Immature natural killer cell (primary cell): ENCODE measurements around the gene CLDN22. TPM values are rescaled to one million over a fixed set of nuclear protein-coding genes. Genes with fewer than 3 reads are reported as not detected.

Experiments
- DNase-seq, 3 donors: peaks; one replicate each; pipeline ENCODE4 v3.0.0; 2022; ENCODE audit warnings: mixed read lengths in 1 of 3
- H3K27ac Mint-ChIP-seq, 6 donors: one replicate each; pipeline ENCODE4 v1.8.0; 2020; ENCODE audit warnings: mixed read lengths in 6 of 6, mild to moderate bottlenecking in 5 of 6, inconsistent platforms in 4 of 6, moderate library complexity in 3 of 6
- H3K27me3 Mint-ChIP-seq, 3 donors: one replicate each; pipeline ENCODE4 v1.8.0; 2020 to 2021; ENCODE audit warnings: low read depth in 3 of 3, mild to moderate bottlenecking in 3 of 3, mixed read lengths in 3 of 3, moderate library complexity in 3 of 3, inconsistent platforms in 1 of 3
- H3K36me3 Mint-ChIP-seq, 3 donors: one replicate each; pipeline ENCODE4 v1.8.0; 2020; ENCODE audit warnings: mixed read lengths in 3 of 3, inconsistent platforms in 2 of 3, mild to moderate bottlenecking in 2 of 3
- H3K4me1 Mint-ChIP-seq, 2 donors: one replicate each; pipeline ENCODE4 v1.8.0; 2020; ENCODE audit warnings: inconsistent platforms in 2 of 2, mild to moderate bottlenecking in 2 of 2, mixed read lengths in 2 of 2, moderate library complexity in 1 of 2
- H3K4me3 Mint-ChIP-seq, 5 donors: one replicate each; pipeline ENCODE4 v1.8.0; 2020; ENCODE audit warnings: mild to moderate bottlenecking in 5 of 5, mixed read lengths in 5 of 5, inconsistent platforms in 3 of 5, moderate library complexity in 3 of 5
- H3K9me3 Mint-ChIP-seq, 6 donors: one replicate each; pipeline ENCODE4 v1.8.0; 2020; ENCODE audit warnings: mild to moderate bottlenecking in 6 of 6, mixed read lengths in 6 of 6, inconsistent platforms in 4 of 6, moderate library complexity in 3 of 6
- polyA plus RNA-seq, 3 donors: library from polyadenylated mRNA; unstranded; fragments of 300-500 nt; fragmentation: Illumina TruSeq; gene quantifications; one replicate each; pipeline ENCODE4 v1.2.3, GENCODE V29; 2021

CLDN22 gene
- polyA plus RNA-seq, 3 donors from 2014 or later = 0.52 TPM; not detected in 2

GRCh38 chr4:183276106-183276505 lies 44.0 kb downstream of the CLDN22 start:
- Mint-ChIP-seq H3K4me1 (no peaks in the 10 kb centered on the region), H3K36me3 (peaks cover 15 to 26% (median 20%) of the 10 kb centered on the region in 3 donors), H3K9me3 (peaks cover 6 to 29% (median 14%) of the 10 kb centered on the region in 6 donors), H3K4me3 (no peak overlapping the region), H3K27ac (no peak overlapping the region), H3K27me3 (peaks cover 2 to 3% (median 3%) of the 10 kb centered on the region in 3 donors)
- DNase-seq = no peak

- H3K9me3 Mint-ChIP-seq = peaks cover 6 to 29% (median 14%) of the 10 kb centered on the region in 6 donors
- H3K36me3 Mint-ChIP-seq = peaks cover 15 to 26% (median 24%) of the 10 kb centered on the region in 3 donors
- no peak overlapping the region for H3K27ac Mint-ChIP-seq
- H3K4me3 Mint-ChIP-seq = no peak overlapping the region
- H3K4me1 Mint-ChIP-seq = no peaks in the 10 kb centered on the region
- peaks cover 0 to 2% (median 0%) of the 10 kb centered on the region in 3 donors for H3K27me3 Mint-ChIP-seq
- DNase-seq = no peak
These were observed 47.7 kb downstream of the CLDN22 start for GRCh38 chr4:183272384-183272783.

- H3K4me3 Mint-ChIP-seq = no peak overlapping the region
- no peaks in the 10 kb centered on the region for H3K4me1 Mint-ChIP-seq
- no peak overlapping the region for H3K27ac Mint-ChIP-seq
- H3K36me3 Mint-ChIP-seq = peaks cover 6 to 17% (median 9%) of the 10 kb centered on the region in 3 donors
- peaks cover 0 to 2% (median 0%) of the 10 kb centered on the region in 3 donors for H3K27me3 Mint-ChIP-seq
- no peaks in the 10 kb centered on the region for H3K9me3 Mint-ChIP-seq
- no peak for DNase-seq
These were observed 51.5 kb downstream of the CLDN22 start for GRCh38 chr4:183268556-183268955.

Other genes starting within 250 kb of the CLDN22 start
- gene WWC2, start 221.0 kb downstream of the CLDN22 start, polyA plus RNA-seq = 1 to 10 TPM in 1 of 3 donors, under 1 TPM in 2; 0.13 to 3.7 (median 0.78) TPM
- gene CLDN24, start 2.1 kb upstream of the CLDN22 start, polyA plus RNA-seq = not detected
- gene CDKN2AIP, start 124.4 kb upstream of the CLDN22 start, polyA plus RNA-seq = 10 to 100 TPM; 10.7 to 41.3 (median 28.8) TPM
- gene ING2, start 184.8 kb upstream of the CLDN22 start, polyA plus RNA-seq = 10 to 100 TPM in 1 of 3 donors, 1 to 10 TPM in 2; 8.4 to 10.2 (median 9.7) TPM